Measurements from ENCODE around the gene ROR2.

- TF ChIP-seq FOXA1 (IDR thresholded peaks at IDR 0.05), result no peak
- TF ChIP-seq NFRKB (IDR thresholded peaks at IDR 0.05), result no peak
- TF ChIP-seq FOXM1 (IDR thresholded peaks at IDR 0.05; ENCODE audit: borderline replicate concordance), result no peak
- TF ChIP-seq ZNF384 (IDR thresholded peaks at IDR 0.05), result no peak
- TF ChIP-seq, protein P1, sequence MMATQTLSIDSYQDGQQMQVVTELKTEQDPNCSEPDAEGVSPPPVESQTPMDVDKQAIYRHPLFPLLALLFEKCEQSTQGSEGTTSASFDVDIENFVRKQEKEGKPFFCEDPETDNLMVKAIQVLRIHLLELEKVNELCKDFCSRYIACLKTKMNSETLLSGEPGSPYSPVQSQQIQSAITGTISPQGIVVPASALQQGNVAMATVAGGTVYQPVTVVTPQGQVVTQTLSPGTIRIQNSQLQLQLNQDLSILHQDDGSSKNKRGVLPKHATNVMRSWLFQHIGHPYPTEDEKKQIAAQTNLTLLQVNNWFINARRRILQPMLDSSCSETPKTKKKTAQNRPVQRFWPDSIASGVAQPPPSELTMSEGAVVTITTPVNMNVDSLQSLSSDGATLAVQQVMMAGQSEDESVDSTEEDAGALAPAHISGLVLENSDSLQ (IDR thresholded peaks at IDR 0.05), result no peak
- TF ChIP-seq TARDBP (IDR thresholded peaks at IDR 0.05), result no peak
- TF ChIP-seq ELF4 (IDR thresholded peaks at IDR 0.05), result no peak
- TF ChIP-seq SUZ12 (IDR thresholded peaks at IDR 0.05), result no peak
- TF ChIP-seq SP1 (IDR thresholded peaks at IDR 0.05), result no peak
- no peak for TF ChIP-seq BHLHE40 (IDR thresholded peaks at IDR 0.05; ENCODE audit: borderline replicate concordance)
Observed at GRCh38 chr9:91761362-91761761, 188.7 kb downstream of the ROR2 start.

Measured in HEK293T (cell line).